GM18870 (cell line): ENCODE data around the gene MPP2.
"Not testable (repeated sequence)": the region's sequence is repeated elsewhere in the genome, so short reads cannot be mapped to it uniquely, and the experiment has no call there.

Experiments
- ATAC-seq: cut with Tn5 transposase; IDR thresholded peaks from one replicate; pipeline ENCODE4 v1.9.1; 2021; ENCODE audit warnings: moderate library complexity; ENCODE audit not compliant: unreplicated experiment

MPP2 gene

GRCh38 chr17:43905400-43905984 is 1.8 kb downstream of the MPP2 start:
- no peak for ATAC-seq

GRCh38 chr17:43901861-43902589 is 5.3 kb downstream of the MPP2 start:
- no peak for ATAC-seq

DNA sequence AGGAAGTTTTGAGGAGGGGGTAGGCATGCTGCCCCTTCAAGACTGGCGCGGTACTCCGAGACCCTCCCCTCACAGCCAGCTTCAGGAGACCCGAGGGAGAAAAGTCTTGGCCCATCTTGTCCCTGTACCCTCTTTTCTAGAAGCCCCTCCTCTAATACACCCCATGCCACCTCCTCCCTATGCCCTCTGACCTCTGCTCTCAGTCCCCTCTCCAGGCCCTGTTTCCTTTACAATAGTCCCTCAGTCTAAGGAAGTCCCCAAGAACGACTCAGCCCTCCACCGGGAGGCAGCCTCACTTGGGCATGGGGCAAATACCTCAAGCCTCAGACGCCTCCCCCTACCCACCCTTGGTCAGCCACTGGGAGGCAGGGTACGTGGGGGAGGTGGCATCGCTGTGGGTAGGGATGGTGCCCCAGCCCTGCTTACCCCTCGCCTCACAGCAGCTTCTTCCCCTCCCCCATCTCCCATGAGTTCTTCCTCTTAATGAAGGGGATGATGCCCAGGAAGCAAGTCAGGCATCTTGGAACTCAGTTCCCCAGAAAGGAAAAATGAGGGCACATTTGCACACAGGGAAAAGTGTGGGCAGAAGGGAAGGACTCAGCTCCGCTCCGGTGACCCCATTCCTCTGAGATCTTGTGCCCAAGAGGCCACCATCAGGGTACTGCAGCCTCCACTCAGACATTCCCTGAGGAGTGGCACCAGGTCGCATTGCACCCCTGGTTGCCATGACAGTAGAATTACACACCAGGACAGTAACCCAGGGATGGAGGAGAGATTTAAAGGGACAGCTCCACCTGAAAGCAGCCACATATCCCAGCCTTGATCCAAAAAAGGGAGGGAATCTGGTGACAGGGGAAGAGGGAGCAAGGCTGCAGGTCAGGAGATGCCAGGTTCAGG is 6.2 kb downstream of the MPP2 start:
- ATAC-seq: no peak

- ATAC-seq: no peak
Observed at GRCh38 chr17:43900183-43900857, 7.0 kb downstream of the MPP2 start.

- no peak for ATAC-seq
Observed at GRCh38 chr17:43898446-43898845, 8.9 kb downstream of the MPP2 start.

GRCh38 chr17:43897831-43898230 is 9.5 kb downstream of the MPP2 start:
- ATAC-seq: no peak

- not testable (repeated sequence) for ATAC-seq
Observed at GRCh38 chr17:43894494-43894893, 12.8 kb downstream of the MPP2 start.

DNA sequence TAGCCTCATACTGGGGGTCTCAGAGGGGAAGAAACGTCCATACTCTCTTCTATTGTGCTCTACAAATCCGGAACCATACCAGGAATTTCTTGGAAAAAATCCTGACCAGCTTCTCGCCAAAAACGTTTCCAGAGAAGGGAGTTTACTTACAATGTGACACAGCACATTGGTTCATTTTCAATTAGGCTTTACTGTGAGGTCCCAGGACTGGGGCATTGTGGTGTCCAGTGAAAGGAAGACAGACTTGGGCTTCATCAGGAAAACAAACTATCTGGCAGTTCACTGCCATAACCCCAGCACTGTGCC is 14.7 kb downstream of the MPP2 start:
- no peak for ATAC-seq

GRCh38 chr17:43891851-43892646 is 15.3 kb downstream of the MPP2 start:
- no peak for ATAC-seq

- ATAC-seq: no peak
Observed at GRCh38 chr17:43890240-43890639, 17.1 kb downstream of the MPP2 start.

DNA sequence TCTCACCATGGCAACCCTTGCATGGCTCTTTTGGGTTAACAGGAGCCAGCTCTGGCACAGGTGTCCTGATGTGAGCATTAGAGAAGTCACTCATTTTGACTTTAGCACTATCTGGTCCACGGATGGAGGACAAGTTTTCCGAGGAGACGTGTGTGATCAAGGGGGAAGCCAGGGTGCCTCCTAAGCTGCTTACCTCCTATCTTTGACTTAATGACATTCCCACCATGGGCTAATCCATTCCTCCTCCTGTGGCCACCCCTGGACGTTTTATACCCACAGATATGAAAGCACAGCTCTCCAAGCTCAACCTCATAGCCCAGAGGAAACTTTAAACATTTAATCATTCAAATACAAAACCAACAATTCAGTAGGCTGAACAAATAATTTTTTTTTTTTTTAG is 18.8 kb downstream of the MPP2 start:
- ATAC-seq: no peak

GRCh38 chr17:43882761-43883415 is 24.4 kb downstream of the MPP2 start:
- no peak for ATAC-seq

DNA sequence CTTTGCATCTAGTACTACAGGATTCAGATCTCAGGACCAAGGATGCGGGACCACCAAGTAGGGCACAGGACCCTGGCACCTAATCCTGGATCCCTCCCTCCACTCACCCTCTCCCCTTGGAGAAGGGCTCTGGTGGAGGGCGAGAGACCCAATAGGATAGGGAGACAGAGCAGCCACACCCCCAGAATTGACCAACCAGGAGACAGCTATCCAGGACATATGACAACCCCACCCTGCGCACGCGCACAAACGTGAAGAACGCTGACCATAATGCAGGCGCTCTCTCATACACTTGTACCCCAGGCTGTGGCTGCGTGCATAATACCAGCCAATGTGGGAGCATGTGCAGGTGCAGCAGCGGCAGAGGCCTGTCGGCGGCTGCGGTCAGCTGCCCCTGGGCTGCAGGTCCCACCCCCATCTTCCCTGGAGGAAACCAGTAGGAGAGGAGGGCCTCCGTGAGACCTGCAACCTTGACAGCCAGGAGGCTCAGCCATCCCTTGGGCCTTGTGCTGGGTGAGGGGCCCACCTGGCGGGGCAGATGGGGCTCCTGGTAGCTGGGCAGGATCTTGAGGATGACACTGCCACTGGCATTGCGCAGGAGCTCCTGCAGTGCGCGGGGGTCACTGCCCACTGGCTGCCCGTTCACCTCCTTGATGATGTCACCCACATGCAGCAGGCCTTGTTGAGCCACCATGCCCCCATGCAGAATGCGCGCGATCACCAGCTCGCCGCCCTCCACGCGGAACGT is 25.4 kb downstream of the MPP2 start:
- no peak for ATAC-seq

DNA sequence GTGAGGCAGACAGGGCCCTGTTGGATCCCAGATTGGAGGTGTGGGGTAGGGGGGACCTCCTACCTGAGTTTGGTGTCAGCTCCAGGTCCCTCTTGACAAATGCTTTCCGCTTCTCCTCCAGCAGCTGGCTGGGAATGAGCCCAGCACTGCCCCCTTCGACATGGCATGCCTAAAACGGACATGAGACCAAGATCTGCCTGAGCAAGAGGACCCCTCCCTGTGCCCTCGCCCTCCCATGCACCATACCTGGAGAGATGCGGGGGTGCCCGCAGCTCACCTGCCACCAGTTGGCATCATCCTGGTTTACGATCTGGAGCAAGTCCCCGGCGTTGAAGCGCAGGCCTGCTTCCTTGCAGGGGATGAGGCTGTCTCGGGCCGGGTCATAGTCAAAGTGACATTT is 26.2 kb downstream of the MPP2 start:
- no peak for ATAC-seq

DNA sequence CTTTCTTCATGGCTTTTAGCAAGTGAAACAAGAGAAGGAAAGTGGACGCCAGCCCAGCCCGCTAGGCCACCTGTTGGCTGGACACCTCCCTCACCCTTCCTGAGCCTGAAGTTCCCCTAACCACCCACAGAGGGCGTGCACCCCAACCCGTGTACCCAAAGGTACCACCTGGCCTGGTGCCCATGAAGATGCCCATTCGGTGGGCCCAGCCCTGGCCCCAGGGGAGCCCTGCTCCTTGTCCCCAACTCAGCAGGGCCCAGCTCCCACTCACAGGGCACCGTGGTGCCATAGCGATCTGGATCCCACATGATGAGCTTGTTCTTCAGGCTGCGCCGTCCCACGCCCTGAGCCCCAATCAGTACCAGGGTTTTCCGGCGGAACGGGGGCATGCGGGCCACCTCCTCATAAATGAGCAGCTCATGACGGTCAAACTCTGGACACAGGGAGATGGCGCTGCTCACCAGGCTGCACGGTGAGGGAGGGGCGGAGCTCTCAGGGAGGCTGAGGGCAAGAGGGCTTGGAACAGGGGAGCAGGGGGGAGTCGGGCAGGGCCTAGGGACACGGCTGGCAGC is 26.8 kb downstream of the MPP2 start:
- no peak for ATAC-seq

DNA sequence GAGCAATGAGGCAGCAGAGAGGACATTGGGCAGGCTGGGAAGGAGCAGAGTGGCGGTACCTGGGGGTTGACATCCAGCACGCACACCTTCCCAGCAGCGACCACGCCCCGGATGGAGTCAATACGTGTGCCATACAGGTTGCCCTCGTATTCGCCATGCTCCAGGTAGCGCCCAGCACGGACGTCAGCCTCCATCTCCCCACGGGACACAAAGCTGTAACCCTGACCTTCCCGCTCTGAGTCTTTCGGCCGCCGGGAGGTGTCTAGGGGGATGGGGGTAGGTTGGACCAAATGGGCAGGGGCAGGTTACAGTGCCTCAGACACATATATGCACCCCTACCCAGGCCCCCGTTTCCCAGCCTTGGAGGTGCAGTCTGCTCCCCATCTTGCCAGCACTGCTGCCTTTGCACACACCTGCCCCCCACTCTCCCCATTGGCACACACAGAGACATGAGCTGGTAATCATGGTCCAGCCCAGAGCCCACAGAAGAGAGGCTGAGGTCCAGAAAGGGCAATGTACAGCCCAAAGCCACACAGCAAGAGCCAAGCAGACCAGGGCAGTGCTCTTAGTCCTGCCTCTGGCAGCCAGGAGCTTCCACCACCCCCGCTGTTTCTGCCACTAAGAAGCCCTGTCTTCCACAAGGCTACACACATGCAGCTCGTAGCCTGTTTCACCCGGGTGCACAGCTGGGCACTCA is 27.5 kb downstream of the MPP2 start:
- no peak for ATAC-seq

GRCh38 chr17:43878260-43879175 is 28.8 kb downstream of the MPP2 start:
- ATAC-seq: no peak
